Stimulated activated CD4-positive, alpha-beta T cell treated with anti-CD3 and anti-CD28 coated beads, Interleukin-12 subunit alpha, Interleukin-12 subunit beta, amount 100 ng/mL, for 24 hours (primary cell): ENCODE measurements around the gene NOXA1.
"Not testable (repeated sequence)": the region's sequence is repeated elsewhere in the genome, so short reads cannot be mapped to it uniquely, and the experiment has no call there.

Source experiments
- DNase-seq, 2 experiments: peaks; one replicate each; pipeline ENCODE4 v3.0.0-alpha.2; 2020; ENCODE audit warnings: low read depth in 2 of 2

Gene NOXA1

GRCh38 chr9:137465000-137465719 lies 42.0 kb downstream of the NOXA1 start:
- no peak for DNase-seq

GRCh38 chr9:137465720-137466388 lies 42.7 kb downstream of the NOXA1 start:
- DNase-seq, result no peak

GRCh38 chr9:137466389-137467085 lies 43.3 kb downstream of the NOXA1 start:
- not testable (repeated sequence) for DNase-seq

DNA sequence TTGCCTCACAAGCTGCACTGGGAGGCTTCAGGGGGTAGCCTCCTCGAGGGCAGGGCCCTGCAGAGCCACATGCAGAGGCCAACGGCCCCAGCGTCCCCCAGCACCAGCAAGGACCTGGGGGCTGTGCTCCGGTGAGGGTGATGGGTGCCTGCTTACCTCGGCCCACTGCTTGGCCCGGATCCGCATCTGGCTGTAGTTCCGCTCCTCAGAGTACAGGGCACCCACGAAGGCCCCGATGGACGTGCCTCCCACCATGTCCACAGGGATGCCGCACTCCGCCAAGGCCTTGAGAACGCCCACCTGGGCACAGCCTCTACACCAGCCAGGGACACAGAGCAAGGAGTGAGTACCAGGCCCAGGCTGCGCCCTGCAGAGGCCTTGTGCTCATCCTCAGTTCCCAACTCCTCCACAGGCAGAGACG lies 44.0 kb downstream of the NOXA1 start:
- no peak for DNase-seq

DNA sequence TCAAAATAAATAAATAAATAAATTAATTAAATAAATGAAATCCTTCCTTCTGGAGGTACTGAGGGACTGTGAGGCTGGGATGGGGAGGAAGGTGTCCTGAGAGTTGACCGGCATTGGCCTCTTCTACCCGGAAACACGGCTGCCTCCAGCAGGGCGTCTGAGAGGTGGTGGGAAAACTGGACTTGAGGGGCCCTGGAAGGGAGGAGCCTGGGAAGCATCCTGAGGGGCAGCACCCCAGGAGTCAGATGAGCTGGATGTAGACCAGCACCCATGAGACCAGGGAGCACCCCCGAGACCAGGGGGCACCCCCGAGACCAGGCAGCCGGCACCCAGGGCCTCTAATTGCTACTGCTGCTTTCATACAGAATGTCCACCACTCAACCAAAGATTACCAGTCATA lies 44.7 kb downstream of the NOXA1 start:
- no peak for DNase-seq

DNA sequence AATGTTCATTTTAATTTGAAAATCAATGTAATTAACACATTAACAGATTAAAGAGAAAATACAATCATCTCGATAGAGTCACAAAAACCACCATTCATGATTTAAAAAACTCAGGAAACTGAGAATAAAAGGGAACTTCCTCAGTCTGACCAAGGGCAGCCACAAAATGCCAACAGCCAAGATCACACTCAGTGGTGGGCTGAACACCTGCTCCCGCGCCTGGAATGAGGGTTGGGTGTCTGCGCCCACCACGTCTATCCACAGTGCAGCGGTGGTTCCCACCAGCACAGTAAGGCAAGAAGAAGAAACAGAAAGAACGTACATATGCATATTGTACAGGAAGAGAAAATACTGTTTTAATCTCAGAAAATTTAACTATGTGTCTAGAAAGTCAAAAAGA lies 47.6 kb downstream of the NOXA1 start:
- no peak for DNase-seq

- DNase-seq, result no peak
These were observed 51.1 kb downstream of the NOXA1 start for GRCh38 chr9:137474271-137474670.

DNA sequence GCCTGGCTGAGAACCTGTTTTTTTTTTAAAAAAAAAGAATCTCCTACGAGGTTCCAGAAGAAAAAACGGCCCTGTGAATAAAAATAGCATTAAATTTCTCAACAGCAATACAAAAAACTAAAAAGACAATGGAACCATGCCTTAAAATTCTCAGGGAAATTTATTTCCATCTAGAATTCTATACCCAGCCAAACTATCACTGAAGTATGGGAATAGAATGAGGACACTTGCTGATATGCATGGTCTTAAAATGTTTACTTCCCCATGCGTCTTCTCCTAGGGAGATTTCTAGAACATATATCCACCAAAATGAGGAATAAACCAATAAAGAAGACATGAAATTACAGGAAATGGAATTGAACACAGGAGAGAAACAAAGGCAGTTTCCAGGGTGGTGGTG lies 52.5 kb downstream of the NOXA1 start:
- no peak for DNase-seq

DNA sequence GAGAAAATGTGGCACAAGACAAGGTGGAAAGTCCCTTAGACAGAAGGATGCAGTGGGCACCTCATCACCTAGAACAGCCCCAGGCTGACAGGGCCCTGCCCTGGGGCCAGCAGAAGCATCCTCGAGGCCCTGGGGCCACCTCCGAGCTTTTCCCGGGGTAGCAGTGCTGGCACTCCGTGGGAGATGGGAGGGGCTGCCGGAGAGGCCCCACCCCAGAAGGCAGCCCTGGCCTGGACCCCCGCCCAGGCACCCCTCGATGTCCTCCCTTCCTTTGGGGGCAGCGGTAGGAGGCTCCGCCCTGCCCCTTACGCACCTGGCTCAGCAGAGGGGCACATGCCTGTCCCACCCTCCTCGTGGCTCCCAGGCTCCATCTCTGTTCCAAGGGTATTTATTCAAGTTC lies 53.7 kb downstream of the NOXA1 start:
- DNase-seq, result no peak

DNA sequence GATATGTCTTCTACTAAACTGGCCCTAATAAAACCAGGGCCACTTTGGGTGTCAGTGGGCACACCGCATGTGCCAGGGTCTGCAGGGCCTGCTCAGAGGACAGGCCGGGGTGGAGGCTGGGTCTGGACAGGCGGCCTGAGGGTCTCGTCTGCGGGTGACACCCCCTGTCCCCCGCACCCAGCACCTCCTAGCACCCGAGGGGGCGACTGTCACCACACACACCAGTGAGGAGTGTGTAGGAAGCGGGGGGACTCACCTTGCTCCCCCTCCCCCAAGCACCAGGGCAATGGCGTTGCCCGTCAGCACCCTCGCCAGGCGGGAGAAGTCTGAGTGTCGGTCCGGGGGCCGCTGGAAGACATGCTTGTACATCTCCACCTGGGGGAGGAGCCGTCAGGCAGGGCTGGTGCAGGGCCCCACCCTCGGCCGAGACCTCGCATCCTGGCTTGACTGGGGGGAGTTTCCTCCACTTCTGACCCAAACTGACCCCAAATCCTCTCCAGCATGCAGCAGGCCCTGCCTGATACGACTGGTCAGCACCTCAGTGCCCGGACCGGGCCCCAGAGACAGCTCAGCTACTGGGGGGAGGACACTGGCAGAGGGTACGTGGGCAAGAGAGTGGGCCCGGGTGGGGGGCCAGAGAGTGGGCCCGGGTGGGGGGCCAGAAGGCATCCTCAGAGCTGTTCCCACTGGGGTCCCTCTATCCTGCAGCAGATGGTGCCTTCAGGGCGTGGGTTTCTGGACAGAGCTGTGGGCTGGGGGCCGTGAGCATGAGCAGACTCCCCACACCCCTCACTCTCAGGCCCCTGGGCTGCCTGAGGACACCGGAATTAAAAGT lies 54.8 kb downstream of the NOXA1 start:
- DNase-seq, result no peak

DNA sequence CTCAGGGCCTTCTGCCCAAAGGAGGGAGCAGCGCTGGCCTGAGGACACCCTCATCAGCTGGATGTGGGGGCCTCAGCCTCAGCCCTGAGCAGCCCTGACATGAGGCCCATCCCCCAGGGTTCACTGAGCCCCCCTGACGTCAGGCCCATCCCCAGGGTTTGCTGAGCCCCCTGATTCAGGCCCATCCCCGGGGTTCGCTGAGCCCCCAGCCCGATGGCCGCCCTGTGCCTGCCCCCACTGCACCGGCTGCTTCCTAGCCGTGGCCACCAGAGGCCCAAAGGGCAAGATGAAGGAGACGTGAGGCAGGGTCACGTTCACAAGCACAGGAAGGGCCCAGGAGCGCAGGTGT lies 55.4 kb downstream of the NOXA1 start:
- DNase-seq, result no peak

DNA sequence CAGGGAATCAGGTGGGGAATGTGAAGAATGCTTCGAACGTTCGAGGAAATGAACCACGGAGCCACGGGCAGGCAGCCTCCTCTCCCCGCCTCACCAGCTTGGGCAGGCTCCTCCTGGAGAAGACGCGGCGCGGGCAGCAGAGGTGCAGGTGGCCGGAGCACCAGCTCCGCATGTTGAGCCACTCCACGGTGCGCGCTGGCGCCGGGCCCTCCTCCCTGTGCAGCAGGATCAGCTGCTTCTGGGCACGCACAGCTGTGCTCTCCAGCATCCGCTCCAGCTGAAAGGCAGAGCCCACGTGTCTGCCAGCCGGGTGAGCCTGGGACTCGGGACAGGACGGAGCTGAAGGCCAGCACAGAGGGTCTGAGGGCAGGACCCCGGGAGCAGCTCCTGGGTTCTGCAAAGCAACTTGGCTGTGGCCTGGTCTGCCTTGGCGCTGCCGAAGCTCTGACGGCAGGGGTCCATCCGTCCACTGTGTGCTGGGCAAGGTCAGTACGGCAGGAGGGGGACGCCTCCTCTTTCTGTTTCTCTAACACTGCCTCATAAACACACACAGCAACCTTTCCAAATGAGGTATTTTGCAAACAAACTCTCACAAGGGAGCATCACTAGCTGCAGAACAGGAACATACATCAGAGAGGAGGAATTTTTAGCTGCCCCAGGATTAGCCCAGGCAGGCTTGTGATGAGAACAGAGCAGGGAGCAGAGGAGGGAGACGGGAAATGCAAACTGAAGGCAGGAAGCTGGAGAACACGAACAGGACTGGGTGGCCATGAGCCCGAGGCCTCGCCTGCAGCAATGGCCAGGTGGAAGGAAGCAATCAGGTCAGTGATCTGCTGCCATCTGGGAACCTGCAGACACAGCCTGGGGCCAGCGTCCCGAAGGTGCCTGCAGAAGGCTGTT lies 56.0 kb downstream of the NOXA1 start:
- no peak for DNase-seq

GRCh38 chr9:137479892-137480685 lies 56.9 kb downstream of the NOXA1 start:
- DNase-seq, result no peak

- DNase-seq, result no peak
These were observed 57.8 kb downstream of the NOXA1 start for GRCh38 chr9:137480686-137481683.

DNA sequence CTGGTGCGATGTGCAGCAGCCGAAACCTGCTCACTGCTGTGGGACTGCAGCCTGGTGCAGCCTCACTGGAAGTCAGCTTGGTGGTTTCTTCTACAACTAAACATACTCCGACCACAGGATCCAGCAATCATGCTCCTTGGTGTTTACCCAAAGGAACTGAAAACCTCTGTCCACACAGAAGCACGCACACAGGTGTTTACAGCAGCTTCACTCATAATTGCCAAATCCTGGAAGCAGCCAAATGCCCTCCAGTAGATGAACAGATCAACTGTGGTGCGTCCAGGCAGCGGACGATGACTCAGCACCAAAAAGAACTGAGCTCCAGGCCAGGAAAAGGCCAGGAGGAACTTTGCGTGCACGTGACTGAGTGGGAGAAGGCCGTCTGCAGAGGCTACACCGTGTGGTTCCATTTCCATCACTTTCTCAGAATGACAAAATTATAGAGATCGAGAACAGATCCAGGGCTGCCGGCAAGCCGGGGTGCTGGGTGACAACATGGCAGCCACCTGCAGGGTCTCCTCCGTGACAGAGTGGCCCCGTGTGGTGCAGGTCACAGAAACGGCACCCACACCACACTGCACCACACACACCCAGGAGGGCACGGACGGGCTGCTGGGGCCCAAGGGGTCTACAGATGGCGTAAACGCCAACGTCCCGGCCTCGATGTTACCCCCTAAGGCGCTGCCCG lies 59.0 kb downstream of the NOXA1 start:
- no peak for DNase-seq
